ENCODE results near the gene TBC1D10B. TPM values are rescaled to one million over a fixed set of nuclear protein-coding genes. Genes with fewer than 3 reads are reported as not detected.

TBC1D10B gene
- total RNA-seq, 2 experiments from 2014 or later = 12.7 to 14.7 TPM

DNA sequence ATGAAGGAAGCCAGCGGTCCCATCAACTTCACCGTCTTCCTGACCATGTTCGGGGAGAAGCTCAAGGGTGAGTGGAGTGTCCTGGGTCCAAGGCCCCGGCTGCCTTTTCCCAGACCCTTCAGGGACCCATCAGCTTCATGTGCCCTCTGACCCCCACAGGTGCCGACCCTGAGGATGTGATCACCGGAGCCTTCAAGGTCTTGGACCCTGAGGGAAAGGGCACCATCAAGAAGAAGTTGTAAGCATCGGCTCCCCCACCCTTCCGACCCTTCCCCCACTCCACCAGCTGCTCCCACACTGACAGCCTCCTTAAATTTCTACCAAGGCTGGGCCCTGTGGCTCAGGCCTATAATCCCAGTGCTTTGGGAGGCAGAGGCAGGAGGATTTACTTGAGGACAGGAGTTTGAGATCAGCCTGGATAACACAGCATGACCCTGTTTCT is 6.2 kb upstream of the TBC1D10B start:
- Mint-ChIP-seq H3K27me3 (no peaks in the 10 kb centered on the region), H3K36me3 (ENCODE audit: low read depth) (peaks cover 35% of the 10 kb centered on the region), H3K27ac (peak overlapping the region; percentile 100), H3K9me3 (no peaks in the 10 kb centered on the region), H3K4me3 (no peak overlapping the region), H3K4me1 (ENCODE audit: low read depth) (peaks cover 51% of the 10 kb centered on the region)
- DNase-seq (peak in 1 of 14 experiments; percentile 38), ATAC-seq (ENCODE audit: poor library complexity) (no peak)
- POLR2A ChIA-PET = interaction anchor here (1.6 to 2.6 kb wide), 3 partner anchors 21 to 766 kb away, joined by 3 to 20 read pairs (median 17); partner anchors contain the start of gene CD2BP2
- intact Hi-C loops (cut with DNase I, micrococcal nuclease) = loop anchor here in 1 of 2 experiments (10.0 kb wide), 1 partner anchor 548 kb away; the partner anchor contains the start of gene FBXL19
- TF ChIP-seq, protein P1, sequence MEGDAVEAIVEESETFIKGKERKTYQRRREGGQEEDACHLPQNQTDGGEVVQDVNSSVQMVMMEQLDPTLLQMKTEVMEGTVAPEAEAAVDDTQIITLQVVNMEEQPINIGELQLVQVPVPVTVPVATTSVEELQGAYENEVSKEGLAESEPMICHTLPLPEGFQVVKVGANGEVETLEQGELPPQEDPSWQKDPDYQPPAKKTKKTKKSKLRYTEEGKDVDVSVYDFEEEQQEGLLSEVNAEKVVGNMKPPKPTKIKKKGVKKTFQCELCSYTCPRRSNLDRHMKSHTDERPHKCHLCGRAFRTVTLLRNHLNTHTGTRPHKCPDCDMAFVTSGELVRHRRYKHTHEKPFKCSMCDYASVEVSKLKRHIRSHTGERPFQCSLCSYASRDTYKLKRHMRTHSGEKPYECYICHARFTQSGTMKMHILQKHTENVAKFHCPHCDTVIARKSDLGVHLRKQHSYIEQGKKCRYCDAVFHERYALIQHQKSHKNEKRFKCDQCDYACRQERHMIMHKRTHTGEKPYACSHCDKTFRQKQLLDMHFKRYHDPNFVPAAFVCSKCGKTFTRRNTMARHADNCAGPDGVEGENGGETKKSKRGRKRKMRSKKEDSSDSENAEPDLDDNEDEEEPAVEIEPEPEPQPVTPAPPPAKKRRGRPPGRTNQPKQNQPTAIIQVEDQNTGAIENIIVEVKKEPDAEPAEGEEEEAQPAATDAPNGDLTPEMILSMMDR (IDR thresholded peaks at IDR 0.05) = no peak
- Histone ChIP-seq H3K4me1 (ENCODE audit: insufficient read depth, low read length) (peaks cover 67% of the 10 kb centered on the region), H3K9me3 (ENCODE audit: control insufficient read depth in 1 of 2, insufficient read depth in 1 of 2, low read length in 2 of 2) (no peaks in the 10 kb centered on the region), H3K36me3 (ENCODE audit: insufficient read depth, low read length) (peaks cover 25% of the 10 kb centered on the region), H3K4me3 (ENCODE audit: low read length) (no peak overlapping the region), H3K27me3 (ENCODE audit: control insufficient read depth in 1 of 2, insufficient read depth in 2 of 2, low read length in 2 of 2) (no peaks in the 10 kb centered on the region), H3K27ac (ENCODE audit: low read depth in 1 of 2, low read length in 2 of 2) (peak overlapping the region; percentile 100)
- CTCF ChIA-PET = interaction anchor here (3.7 kb wide), 1 partner anchor 33 kb away, joined by 14 read pairs; no protein-coding TSS in a partner anchor

DNA sequence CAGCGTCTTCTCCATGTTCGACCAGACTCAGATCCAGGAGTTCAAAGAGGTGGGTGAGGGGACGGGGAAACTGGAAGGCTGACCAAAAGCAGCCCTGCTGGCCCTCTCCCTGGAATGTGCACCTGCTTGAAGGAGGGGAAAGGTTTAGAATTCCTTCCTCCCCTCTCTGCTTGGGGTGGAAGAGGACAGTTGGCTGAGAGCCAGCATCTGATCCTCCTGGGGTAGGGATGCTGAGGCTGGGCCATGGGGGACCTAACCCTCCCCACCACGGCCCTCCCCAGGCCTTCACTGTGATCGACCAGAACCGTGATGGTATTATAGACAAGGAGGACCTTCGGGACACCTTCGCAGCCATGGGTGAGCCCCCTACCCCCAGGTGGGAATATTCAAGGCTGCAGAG is 5.6 kb upstream of the TBC1D10B start:
- Mint-ChIP-seq H3K36me3 (ENCODE audit: low read depth) (peaks cover 33% of the 10 kb centered on the region), H3K9me3 (no peaks in the 10 kb centered on the region), H3K27ac (peak overlapping the region; percentile 100), H3K27me3 (no peaks in the 10 kb centered on the region), H3K4me1 (ENCODE audit: low read depth) (peaks cover 51% of the 10 kb centered on the region), H3K4me3 (no peak overlapping the region)
- CTCF ChIA-PET = interaction anchor here (3.7 kb wide), 1 partner anchor 34 kb away, joined by 14 read pairs; no protein-coding TSS in a partner anchor
- Histone ChIP-seq H3K4me3 (ENCODE audit: low read length) (no peak overlapping the region), H3K27me3 (ENCODE audit: control insufficient read depth in 1 of 2, insufficient read depth in 2 of 2, low read length in 2 of 2) (no peaks in the 10 kb centered on the region), H3K4me1 (ENCODE audit: insufficient read depth, low read length) (peaks cover 66% of the 10 kb centered on the region), H3K9me3 (ENCODE audit: control insufficient read depth in 1 of 2, insufficient read depth in 1 of 2, low read length in 2 of 2) (no peaks in the 10 kb centered on the region), H3K36me3 (ENCODE audit: insufficient read depth, low read length) (peaks cover 24% of the 10 kb centered on the region), H3K27ac (ENCODE audit: low read depth in 1 of 2, low read length in 2 of 2) (peak overlapping the region; percentile 100)
- intact Hi-C loops (cut with DNase I, micrococcal nuclease) = loop anchor here in 1 of 2 experiments (10.0 kb wide), 1 partner anchor 549 kb away; the partner anchor contains the start of gene FBXL19
- TF ChIP-seq, protein P1 (IDR thresholded peaks at IDR 0.05) = no peak
- ATAC-seq (ENCODE audit: poor library complexity) = no peak
- DNase-seq = peak in 1 of 14 experiments; percentile 21
- POLR2A ChIA-PET = no interaction called here

DNA sequence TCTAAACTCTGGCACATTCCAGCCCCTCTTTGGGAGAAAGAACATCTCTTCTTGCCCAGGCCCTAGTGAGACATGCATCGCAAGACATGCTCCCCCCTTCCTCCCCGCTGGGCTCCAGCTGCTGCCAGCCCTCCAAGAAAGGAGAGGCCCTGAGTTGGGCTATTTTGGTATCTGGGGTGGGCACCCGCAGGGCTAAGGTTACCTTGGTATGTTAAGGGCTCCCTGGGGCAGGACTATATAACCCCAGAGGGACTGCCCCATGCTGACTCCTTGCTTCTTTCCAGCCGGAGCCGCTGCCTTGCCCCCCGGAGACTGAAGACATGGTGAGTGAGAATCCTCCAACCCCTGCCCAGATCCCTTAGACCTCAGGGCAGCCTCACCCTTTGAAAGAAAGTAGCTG is 4.2 kb upstream of the TBC1D10B start, which contains the start of gene MYL11:
MYL11 (plus strand) TSS at position 265 of the 400 bp plus-strand sequence; CDS start at position 321, 56 bp downstream.
- H3K36me3 Mint-ChIP-seq (ENCODE audit: low read depth) = peaks cover 22% of the 10 kb centered on the region
- H3K4me3 Mint-ChIP-seq = no peak within 1 kb of the TSS
- ATAC-seq (ENCODE audit: poor library complexity) (no peak), DNase-seq (no peak)
- no peaks in the 10 kb centered on the region for H3K9me3 Mint-ChIP-seq
- H3K27me3 Mint-ChIP-seq = no peaks in the 10 kb centered on the region
- peaks cover 43% of the 10 kb centered on the region for H3K4me1 Mint-ChIP-seq (ENCODE audit: low read depth)
- peaks cover 54% of the 10 kb centered on the region for H3K4me1 ChIP-seq (ENCODE audit: insufficient read depth, low read length)
- H3K4me3 ChIP-seq (ENCODE audit: low read length) = no peak within 1 kb of the TSS
- peak within 1 kb of the TSS; percentile 100 for H3K27ac Mint-ChIP-seq
- no peaks in the 10 kb centered on the region for H3K27me3 ChIP-seq (ENCODE audit: control insufficient read depth in 1 of 2, insufficient read depth in 2 of 2, low read length in 2 of 2)
- H3K27ac ChIP-seq (ENCODE audit: low read depth in 1 of 2, low read length in 2 of 2) = peak within 1 kb of the TSS; percentile 31 to 100
- TF ChIP-seq, protein P1 (IDR thresholded peaks at IDR 0.05) = no peak
- intact Hi-C loops (cut with DNase I, micrococcal nuclease) = loop anchor here (5.0 to 10.0 kb wide), 4 partner anchors 33 to 550 kb away; partner anchors contain the start of genes FBRS (in 1 of the 2), FBXL19 (in 1 of the 2) and ZNF771 (in 1 of the 2)
- H3K36me3 ChIP-seq (ENCODE audit: insufficient read depth, low read length) = peaks cover 13% of the 10 kb centered on the region
- ChIA-PET POLR2A (no interaction called here), CTCF (interaction anchor here (1.4 kb wide), 1 partner anchor 35 kb away, joined by 4 read pairs; no protein-coding TSS in a partner anchor)
- H3K9me3 ChIP-seq (ENCODE audit: control insufficient read depth in 1 of 2, insufficient read depth in 1 of 2, low read length in 2 of 2) = no peaks in the 10 kb centered on the region

Measured in CD4-positive, alpha-beta T cell (primary cell).